Measurements from ENCODE around the gene GNB1L.

GRCh38 chr22:19793161-19793560 is 61.5 kb downstream of the GNB1L start:
- no peak for TF ChIP-seq CTCF (IDR thresholded peaks at IDR 0.05 in 2 of 3, conservative IDR thresholded peaks at IDR 0.05 in 1 of 3; ENCODE audit: insufficient read depth in 2 of 3, low read depth in 1 of 3, low read length in 3 of 3)
- TF ChIP-seq HNRNPH1 (optimal IDR thresholded peaks at IDR 0.05; ENCODE audit: low read depth, low read length): no peak
